CD4-positive, CD25-positive, alpha-beta regulatory T cell (primary cell): ENCODE data around the gene HBG1. TPM values are rescaled to one million over a fixed set of nuclear protein-coding genes. Genes with fewer than 3 reads are reported as not detected.

Experiments used
- ATAC-seq, 2 donors: fragments of 150-1000 bp; cut with Tn5 transposase; one replicate each; pipeline ENCODE4 v1.10.0; 2021; ENCODE audit warnings: low read depth in 2 of 2, moderate number of reproducible peaks in 2 of 2, moderate library complexity in 1 of 2
- DNase-seq, 3 donors: peaks; one replicate each; pipeline versions ENCODE4 v3.0.0 to v3.0.0-alpha.2; 2012 to 2022; ENCODE audit warnings: mixed read lengths in 1 of 3
- H3K27ac ChIP-seq: one replicate; pipeline ENCODE4 v1.7.0; 2013; ENCODE audit warnings: mild to moderate bottlenecking, low read length; ENCODE audit not compliant: insufficient read depth, poor library complexity, severe bottlenecking
- H3K27me3 ChIP-seq: one replicate; pipeline ENCODE4 v1.7.0; 2013; ENCODE audit warnings: low read length; ENCODE audit not compliant: control insufficient read depth, insufficient read depth
- H3K36me3 ChIP-seq: one replicate; pipeline ENCODE4 v1.7.0; 2013; ENCODE audit warnings: mild to moderate bottlenecking, low read length, moderate library complexity; ENCODE audit not compliant: control insufficient read depth, insufficient read depth
- H3K4me1 ChIP-seq: 2 replicates; pipeline ENCODE4 v1.7.0; 2013; ENCODE audit warnings: mild to moderate bottlenecking, low read length; ENCODE audit not compliant: insufficient read depth, control insufficient read depth, poor library complexity, severe bottlenecking
- H3K4me3 ChIP-seq: one replicate; pipeline ENCODE4 v1.7.0; 2013; ENCODE audit warnings: low read depth, mild to moderate bottlenecking, low read length, moderate library complexity
- H3K9me3 ChIP-seq, 2 experiments: 1 replicate in 1 of 2; 2 replicates in 1 of 2; pipeline ENCODE4 v1.7.0; 2013; ENCODE audit warnings: low read length in 2 of 2, mild to moderate bottlenecking in 1 of 2, moderate library complexity in 1 of 2; ENCODE audit not compliant: control insufficient read depth in 2 of 2
- H3K27ac Mint-ChIP-seq, 3 donors: one replicate each; pipeline ENCODE4 v1.8.0; 2020 to 2022; ENCODE audit warnings: mild to moderate bottlenecking in 3 of 3, mixed read lengths in 3 of 3, moderate library complexity in 2 of 3
- H3K27me3 Mint-ChIP-seq: one replicate; pipeline ENCODE4 v1.8.0; 2022; ENCODE audit warnings: mild to moderate bottlenecking, mixed read lengths
- H3K36me3 Mint-ChIP-seq: one replicate; pipeline ENCODE4 v1.8.0; 2020; ENCODE audit warnings: mixed read lengths
- H3K4me1 Mint-ChIP-seq, 4 donors: one replicate each; pipeline ENCODE4 v1.8.0; 2020 to 2022; ENCODE audit warnings: mixed read lengths in 4 of 4, mild to moderate bottlenecking in 1 of 4
- H3K4me3 Mint-ChIP-seq, 4 donors: one replicate each; pipeline ENCODE4 v1.8.0; 2020 to 2022; ENCODE audit warnings: mild to moderate bottlenecking in 4 of 4, mixed read lengths in 4 of 4, moderate library complexity in 3 of 4
- H3K9me3 Mint-ChIP-seq, 7 donors: one replicate each; pipeline ENCODE4 v1.8.0; 2020 to 2022; ENCODE audit warnings: mixed read lengths in 7 of 7, mild to moderate bottlenecking in 3 of 7, moderate library complexity in 2 of 7
- polyA plus RNA-seq, 4 donors: library from polyadenylated mRNA; unstranded; fragments of 300-500 nt; fragmentation: Illumina TruSeq; gene quantifications; one replicate each; pipeline ENCODE4 v1.2.3, GENCODE V29; 2021
- total RNA-seq: library from RNA; stranded (reverse); gene quantifications from one replicate; pipeline ENCODE4 v1.2.3, GENCODE V29; 2022

HBG1 gene
- total and polyA plus RNA-seq, 5 donors from 2014 or later = not detected

DNA sequence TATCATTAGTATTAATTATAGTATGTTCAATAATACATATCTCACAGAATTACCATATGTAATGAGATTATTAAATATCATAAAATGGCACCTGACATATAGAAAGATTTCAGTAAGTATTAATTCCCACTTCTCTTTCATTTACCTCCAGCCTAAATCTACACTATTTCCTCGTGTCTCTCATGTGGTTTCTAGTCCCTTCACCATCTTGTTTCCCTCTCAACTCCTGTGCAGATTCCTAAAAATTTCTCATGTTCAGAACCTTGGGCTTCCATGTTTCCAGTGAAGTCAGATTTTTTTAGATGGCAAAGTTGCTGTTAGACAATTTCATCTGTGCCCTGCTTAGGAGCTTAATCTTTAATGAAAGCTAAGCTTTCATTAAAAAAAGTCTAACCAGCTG lies 34.2 kb upstream of the HBG1 start:
- peaks cover 5% of the 10 kb centered on the region for H3K27me3 Mint-ChIP-seq
- H3K4me3 Mint-ChIP-seq = no peak overlapping the region
- no peak overlapping the region for H3K27ac ChIP-seq
- DNase-seq (no peak), ATAC-seq (no peak)
- no peaks in the 10 kb centered on the region for H3K9me3 ChIP-seq
- no peaks in the 10 kb centered on the region for H3K36me3 ChIP-seq
- no peaks in the 10 kb centered on the region for H3K4me1 Mint-ChIP-seq
- peaks cover 0 to 1% (median 0%) of the 10 kb centered on the region in 7 donors for H3K9me3 Mint-ChIP-seq
- no peaks in the 10 kb centered on the region for H3K4me1 ChIP-seq
- H3K36me3 Mint-ChIP-seq = no peaks in the 10 kb centered on the region
- no peak overlapping the region for H3K27ac Mint-ChIP-seq
- no peaks in the 10 kb centered on the region for H3K27me3 ChIP-seq
- H3K4me3 ChIP-seq = no peak overlapping the region

DNA sequence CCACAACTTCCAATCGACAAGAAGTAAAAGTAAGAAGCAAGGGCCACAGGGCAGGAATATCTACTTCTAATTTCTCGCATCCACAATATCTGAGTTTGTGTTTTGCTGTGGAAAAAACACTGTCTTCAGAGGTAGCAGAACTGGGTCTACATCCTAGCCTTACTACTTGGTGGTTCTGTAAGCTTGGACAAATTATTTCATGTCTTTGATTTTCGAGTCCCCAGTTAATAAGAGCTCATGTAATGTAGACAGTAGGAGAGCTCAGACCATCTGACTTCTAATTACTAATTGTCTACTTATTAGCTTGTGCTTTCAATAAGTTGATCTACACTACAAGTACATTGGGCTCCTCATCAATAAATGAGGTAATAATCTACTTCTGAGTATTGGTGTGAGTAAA lies 33.4 kb upstream of the HBG1 start:
- Histone ChIP-seq H3K27ac (no peak overlapping the region), H3K27me3 (no peaks in the 10 kb centered on the region), H3K9me3 (no peaks in the 10 kb centered on the region), H3K36me3 (no peaks in the 10 kb centered on the region), H3K4me3 (no peak overlapping the region), H3K4me1 (no peaks in the 10 kb centered on the region)
- ATAC-seq (no peak), DNase-seq (no peak)
- H3K4me1 Mint-ChIP-seq = no peaks in the 10 kb centered on the region
- H3K27ac Mint-ChIP-seq = no peak overlapping the region
- H3K36me3 Mint-ChIP-seq = no peaks in the 10 kb centered on the region
- H3K27me3 Mint-ChIP-seq = peaks cover 5% of the 10 kb centered on the region
- H3K4me3 Mint-ChIP-seq = no peak overlapping the region
- H3K9me3 Mint-ChIP-seq = peaks cover 0 to 1% (median 0%) of the 10 kb centered on the region in 7 donors

DNA sequence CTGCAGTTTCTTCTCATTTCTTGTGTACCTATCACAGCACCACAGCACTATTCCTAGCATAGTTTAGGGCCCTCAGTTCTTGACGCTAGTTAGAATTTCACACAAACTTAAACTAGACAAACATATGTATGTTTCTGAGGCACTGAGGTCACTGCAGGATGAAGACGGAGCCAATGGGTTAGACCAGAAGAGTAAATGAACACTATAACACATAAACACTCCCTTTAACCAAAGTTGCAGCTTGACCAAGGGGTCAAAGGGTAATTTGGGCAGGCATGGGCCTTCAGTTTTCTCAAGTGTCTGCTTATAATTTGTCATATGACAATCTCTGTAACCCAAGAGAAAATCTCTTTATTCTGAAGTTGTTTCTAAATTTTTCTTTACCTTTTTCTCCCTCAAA lies 33.0 kb upstream of the HBG1 start:
- Mint-ChIP-seq H3K36me3 (no peaks in the 10 kb centered on the region), H3K4me3 (no peak overlapping the region), H3K9me3 (peaks cover 0 to 1% (median 0%) of the 10 kb centered on the region in 7 donors), H3K27ac (no peak overlapping the region), H3K27me3 (peaks cover 5% of the 10 kb centered on the region), H3K4me1 (no peaks in the 10 kb centered on the region)
- DNase-seq = no peak
- no peaks in the 10 kb centered on the region for H3K4me1 ChIP-seq
- no peak overlapping the region for H3K27ac ChIP-seq
- H3K9me3 ChIP-seq = no peaks in the 10 kb centered on the region
- H3K36me3 ChIP-seq = no peaks in the 10 kb centered on the region
- ATAC-seq = no peak
- H3K27me3 ChIP-seq = no peaks in the 10 kb centered on the region
- no peak overlapping the region for H3K4me3 ChIP-seq

DNA sequence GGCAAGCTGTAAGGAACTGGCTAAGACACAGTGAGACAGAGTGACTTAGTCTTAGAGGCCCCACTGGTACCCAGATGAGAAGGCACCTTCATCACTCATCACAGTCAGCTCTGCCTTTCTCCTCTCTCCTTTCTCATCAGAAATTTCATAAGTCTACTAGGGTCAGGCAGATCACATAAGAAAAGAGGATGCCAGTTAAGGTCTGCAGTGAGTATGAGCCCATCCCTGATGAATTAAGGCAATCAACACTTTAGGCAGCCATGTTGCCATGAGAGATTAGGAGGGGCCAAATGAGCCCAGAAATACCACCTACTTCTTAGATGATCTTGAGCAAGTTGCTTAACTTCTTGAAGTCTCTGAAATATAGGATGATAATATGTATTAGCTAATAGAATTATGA lies 31.9 kb upstream of the HBG1 start:
- no peak overlapping the region for H3K27ac ChIP-seq
- H3K27me3 ChIP-seq = no peaks in the 10 kb centered on the region
- DNase-seq (no peak), ATAC-seq (no peak)
- H3K4me3 ChIP-seq = no peak overlapping the region
- Mint-ChIP-seq H3K27me3 (peaks cover 5% of the 10 kb centered on the region), H3K36me3 (no peaks in the 10 kb centered on the region), H3K27ac (no peak overlapping the region), H3K9me3 (peaks cover 0 to 1% (median 0%) of the 10 kb centered on the region in 7 donors), H3K4me3 (no peak overlapping the region), H3K4me1 (no peaks in the 10 kb centered on the region)
- no peaks in the 10 kb centered on the region for H3K4me1 ChIP-seq
- H3K36me3 ChIP-seq = no peaks in the 10 kb centered on the region
- H3K9me3 ChIP-seq = no peaks in the 10 kb centered on the region

DNA sequence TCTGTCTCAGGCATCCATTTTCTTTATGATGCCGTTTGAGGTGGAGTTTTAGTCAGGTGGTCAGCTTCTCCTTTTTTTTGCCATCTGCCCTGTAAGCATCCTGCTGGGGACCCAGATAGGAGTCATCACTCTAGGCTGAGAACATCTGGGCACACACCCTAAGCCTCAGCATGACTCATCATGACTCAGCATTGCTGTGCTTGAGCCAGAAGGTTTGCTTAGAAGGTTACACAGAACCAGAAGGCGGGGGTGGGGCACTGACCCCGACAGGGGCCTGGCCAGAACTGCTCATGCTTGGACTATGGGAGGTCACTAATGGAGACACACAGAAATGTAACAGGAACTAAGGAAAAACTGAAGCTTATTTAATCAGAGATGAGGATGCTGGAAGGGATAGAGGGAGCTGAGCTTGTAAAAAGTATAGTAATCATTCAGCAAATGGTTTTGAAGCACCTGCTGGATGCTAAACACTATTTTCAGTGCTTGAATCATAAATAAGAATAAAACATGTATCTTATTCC lies 31.0 kb upstream of the HBG1 start:
- no peaks in the 10 kb centered on the region for H3K9me3 ChIP-seq
- no peak overlapping the region for H3K27ac ChIP-seq
- ATAC-seq (peak in 1 of 2 donors; percentile 44), DNase-seq (peak in 1 of 3 donors; percentile 53)
- H3K4me3 ChIP-seq = no peak overlapping the region
- H3K27me3 ChIP-seq = no peaks in the 10 kb centered on the region
- no peaks in the 10 kb centered on the region for H3K36me3 Mint-ChIP-seq
- H3K4me3 Mint-ChIP-seq = no peak overlapping the region
- H3K9me3 Mint-ChIP-seq = peaks cover 0 to 1% (median 0%) of the 10 kb centered on the region in 7 donors
- no peak overlapping the region for H3K27ac Mint-ChIP-seq
- no peaks in the 10 kb centered on the region for H3K4me1 Mint-ChIP-seq
- peaks cover 5% of the 10 kb centered on the region for H3K27me3 Mint-ChIP-seq
- no peaks in the 10 kb centered on the region for H3K4me1 ChIP-seq
- H3K36me3 ChIP-seq = no peaks in the 10 kb centered on the region

DNA sequence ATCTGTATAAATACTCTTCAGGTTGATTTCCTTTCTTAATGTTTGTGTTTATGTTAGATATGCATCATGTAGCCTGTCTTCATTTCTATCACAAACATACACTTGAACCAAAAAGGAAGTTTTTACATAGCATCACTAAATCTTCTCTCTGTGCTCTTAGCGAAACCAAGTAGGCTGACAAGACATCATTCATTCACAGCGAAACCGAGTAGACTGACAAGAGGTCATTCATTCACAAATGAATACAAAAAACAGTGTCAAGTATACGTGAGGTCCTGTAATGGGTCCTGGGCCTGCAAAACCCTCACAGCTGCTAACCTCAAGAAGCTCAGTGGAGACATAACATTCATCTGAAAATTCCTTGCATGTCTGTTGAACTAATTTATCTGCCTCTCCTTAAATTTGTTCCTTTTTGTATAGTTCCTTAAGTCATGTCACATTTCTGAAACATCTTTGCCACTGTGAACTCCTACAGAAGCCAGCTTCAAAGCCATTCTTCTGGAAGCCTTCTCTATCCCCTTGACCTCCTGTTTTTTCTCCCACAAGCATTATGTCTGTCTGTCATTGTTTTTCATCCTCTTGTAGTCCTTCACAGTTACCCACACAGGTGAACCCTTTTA lies 29.9 kb upstream of the HBG1 start:
- H3K36me3 Mint-ChIP-seq = no peaks in the 10 kb centered on the region
- H3K4me1 Mint-ChIP-seq = no peaks in the 10 kb centered on the region
- H3K4me1 ChIP-seq = no peaks in the 10 kb centered on the region
- H3K27ac ChIP-seq = no peak overlapping the region
- no peaks in the 10 kb centered on the region for H3K27me3 Mint-ChIP-seq
- H3K4me3 ChIP-seq = no peak overlapping the region
- peaks cover 0 to 1% (median 0%) of the 10 kb centered on the region in 7 donors for H3K9me3 Mint-ChIP-seq
- H3K27me3 ChIP-seq = no peaks in the 10 kb centered on the region
- H3K9me3 ChIP-seq = no peaks in the 10 kb centered on the region
- H3K27ac Mint-ChIP-seq = no peak overlapping the region
- H3K36me3 ChIP-seq = no peaks in the 10 kb centered on the region
- ATAC-seq (no peak), DNase-seq (no peak)
- H3K4me3 Mint-ChIP-seq = no peak overlapping the region

DNA sequence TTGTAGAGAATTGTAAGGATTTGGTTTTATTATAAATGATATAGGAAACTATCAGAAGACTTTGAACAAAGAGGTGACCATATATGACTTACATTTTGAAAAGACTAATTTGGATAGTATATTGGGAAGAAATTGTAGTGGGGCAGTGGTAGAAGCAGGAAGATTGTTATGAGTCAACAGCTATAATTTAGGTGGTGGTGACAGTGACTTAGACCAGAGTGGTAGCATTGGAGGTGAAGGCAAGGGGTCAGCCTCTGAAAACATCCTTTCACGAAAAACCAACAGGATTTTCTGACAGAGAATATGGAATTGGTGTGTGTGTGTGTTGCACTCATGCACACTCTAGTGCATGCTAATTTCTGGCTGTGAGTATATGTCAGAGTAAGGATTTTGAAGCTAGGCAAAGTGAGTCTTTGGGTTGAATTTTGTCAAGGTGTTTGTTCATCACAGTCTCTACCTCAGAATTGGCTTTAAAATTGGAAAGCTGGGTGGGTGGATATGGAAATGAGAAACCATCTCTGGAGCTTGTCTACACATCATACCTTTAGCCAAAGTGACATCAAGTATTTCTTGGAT lies 28.2 kb upstream of the HBG1 start:
- H3K4me3 ChIP-seq = no peak overlapping the region
- Mint-ChIP-seq H3K4me3 (no peak overlapping the region), H3K27me3 (no peaks in the 10 kb centered on the region), H3K27ac (no peak overlapping the region), H3K36me3 (no peaks in the 10 kb centered on the region), H3K4me1 (no peaks in the 10 kb centered on the region), H3K9me3 (no peaks in the 10 kb centered on the region)
- H3K36me3 ChIP-seq = no peaks in the 10 kb centered on the region
- no peaks in the 10 kb centered on the region for H3K27me3 ChIP-seq
- H3K9me3 ChIP-seq = no peaks in the 10 kb centered on the region
- no peak overlapping the region for H3K27ac ChIP-seq
- no peaks in the 10 kb centered on the region for H3K4me1 ChIP-seq
- ATAC-seq = no peak
- no peak for DNase-seq

DNA sequence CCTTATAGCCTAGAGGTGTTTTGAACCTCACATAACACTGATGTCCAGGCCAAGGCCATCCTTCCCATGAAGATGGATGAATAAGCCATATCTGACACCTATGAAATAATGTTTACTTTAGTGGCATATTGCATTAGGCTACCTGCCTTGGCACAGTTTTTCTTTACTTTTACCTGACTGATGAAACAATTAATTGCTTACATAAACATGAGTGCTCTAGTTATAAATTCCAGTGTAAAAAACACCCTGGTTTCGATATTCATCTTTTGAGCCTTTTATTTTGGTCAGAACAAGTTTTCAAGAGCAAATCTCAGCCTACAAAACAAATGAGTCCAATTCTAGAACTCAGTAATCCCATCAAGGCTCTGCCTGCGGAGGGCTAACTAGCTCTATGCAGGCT lies 27.0 kb upstream of the HBG1 start:
- no peaks in the 10 kb centered on the region for H3K4me1 ChIP-seq
- no peaks in the 10 kb centered on the region for H3K27me3 Mint-ChIP-seq

More for the DNA sequence above, 27.0 kb upstream of the HBG1 start:
- Mint-ChIP-seq H3K4me1 (no peaks in the 10 kb centered on the region), H3K36me3 (no peaks in the 10 kb centered on the region), H3K27ac (no peak overlapping the region), H3K9me3 (no peaks in the 10 kb centered on the region), H3K4me3 (no peak overlapping the region)
- Histone ChIP-seq H3K36me3 (no peaks in the 10 kb centered on the region), H3K27ac (no peak overlapping the region), H3K4me3 (no peak overlapping the region), H3K27me3 (no peaks in the 10 kb centered on the region), H3K9me3 (no peaks in the 10 kb centered on the region)
- DNase-seq = no peak
- ATAC-seq = no peak
